Measurements from ENCODE around the gene AKR1A1. TPM values are rescaled to one million over a fixed set of nuclear protein-coding genes. Genes with fewer than 3 reads are reported as not detected.

The AKR1A1 gene
- total RNA-seq (10 to 100 TPM; 74.8 to 78.0 TPM), polyA plus RNA-seq (10 to 100 TPM; 82.8 to 96.3 (median 85.5) TPM), total RNA-seq (24.6 to 155 (median 53.4) reads per million in 6 experiments)

DNA sequence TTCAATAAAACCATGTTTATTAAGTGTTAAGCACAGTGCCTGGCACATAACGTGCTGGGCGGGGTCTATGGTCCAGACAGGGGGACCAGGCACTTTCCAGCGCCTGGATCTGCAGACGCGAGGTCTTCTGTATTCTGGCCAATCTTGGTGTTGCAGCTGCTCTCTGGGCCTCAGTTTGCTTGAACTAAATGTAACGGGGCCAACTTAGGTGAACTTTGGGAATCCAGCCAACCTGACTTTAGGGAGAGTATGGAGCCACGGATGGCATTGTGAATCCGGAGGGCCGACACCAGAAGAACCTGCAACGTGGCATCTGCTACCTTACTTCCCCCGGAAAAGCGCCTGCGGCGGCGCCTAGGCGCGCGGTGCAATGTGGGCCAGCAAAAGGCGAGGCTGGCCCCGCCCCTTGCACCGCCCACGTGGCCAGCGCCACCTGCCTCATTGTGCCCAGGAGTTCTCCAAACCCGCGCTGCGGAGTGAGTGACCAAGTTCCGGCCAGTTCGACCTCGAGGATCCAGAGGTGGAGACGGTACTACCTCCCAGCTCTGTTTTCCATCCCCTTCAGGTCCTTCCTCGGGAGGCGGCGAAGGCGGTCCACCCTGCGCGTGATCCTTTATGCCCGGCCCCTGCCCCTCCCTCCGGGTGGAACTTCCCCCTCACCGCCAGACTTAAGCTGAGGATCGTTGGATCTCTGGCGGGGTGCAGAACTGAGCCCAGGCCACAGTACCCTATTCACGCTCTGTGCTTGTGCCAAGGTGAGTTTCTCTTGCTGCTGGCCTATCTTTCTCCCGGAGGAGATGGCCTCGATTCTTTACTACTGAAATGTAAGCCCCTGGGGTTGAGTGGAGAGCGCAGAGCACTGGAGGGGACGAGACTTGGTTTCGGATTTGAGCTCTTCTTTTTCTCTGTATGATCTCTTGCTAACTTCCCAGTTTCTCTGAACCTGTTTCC, at the start of gene AKR1A1:
Gene AKR1A1 (plus strand): TSS at position 426 of the 951 bp plus-strand sequence. CDS start 10,969 bp downstream, outside the sequence.
- ATAC-seq, result peak; percentile 93 to 95
- peak; percentile 77 to 92 (median 83) for DNase-seq
- H3K4me3 Mint-ChIP-seq, result peak within 1 kb of the TSS; percentile 95 to 98 (median 96)
- POLR2A ChIA-PET, result interaction anchor here (0.6 to 2.8 kb wide), 16 partner anchors 8 to 696 kb away, joined by 3 to 44 read pairs (median 4); partner anchors contain the start of genes CCDC163, GPBP1L1, HECTD3 and MMACHC
- no peaks in the 10 kb centered on the region for H3K27me3 Mint-ChIP-seq
- H3K27ac Mint-ChIP-seq, result peak within 1 kb of the TSS; percentile 87 to 99 (median 96)
- H3K36me3 Mint-ChIP-seq, result peaks cover 0 to 12% (median 0%) of the 10 kb centered on the region in 3 donors
- H3K9me3 Mint-ChIP-seq, result peaks cover 0 to 2% (median 0%) of the 10 kb centered on the region in 9 donors
- H3K4me1 Mint-ChIP-seq, result peaks cover 8 to 29% (median 25%) of the 10 kb centered on the region in 4 donors

- H3K27me3 Mint-ChIP-seq, result no peaks in the 10 kb centered on the region
- H3K4me3 Mint-ChIP-seq, result peak overlapping the region in 8 of 10 donors; percentile 30 to 96 (median 86)
- no peaks in the 10 kb centered on the region for H3K9me3 Mint-ChIP-seq
- POLR2A ChIA-PET, result interaction anchor here (0.6 to 4.2 kb wide), 9 partner anchors 8 to 516 kb away, joined by 3 to 40 read pairs (median 15); partner anchors contain the start of genes EIF2B3, MUTYH, NASP and PRDX1
- H3K27ac Mint-ChIP-seq, result peak overlapping the region in 5 of 10 donors; percentile 3 to 50 (median 16)
- peaks cover 25 to 40% (median 36%) of the 10 kb centered on the region in 4 donors for H3K4me1 Mint-ChIP-seq
- peaks cover 0 to 3% (median 2%) of the 10 kb centered on the region in 3 donors for H3K36me3 Mint-ChIP-seq
- DNase-seq (no peak), ATAC-seq (no peak)
Measured at GRCh38 chr1:45501505-45501859, 49.1 kb upstream of the AKR1A1 start.

DNA sequence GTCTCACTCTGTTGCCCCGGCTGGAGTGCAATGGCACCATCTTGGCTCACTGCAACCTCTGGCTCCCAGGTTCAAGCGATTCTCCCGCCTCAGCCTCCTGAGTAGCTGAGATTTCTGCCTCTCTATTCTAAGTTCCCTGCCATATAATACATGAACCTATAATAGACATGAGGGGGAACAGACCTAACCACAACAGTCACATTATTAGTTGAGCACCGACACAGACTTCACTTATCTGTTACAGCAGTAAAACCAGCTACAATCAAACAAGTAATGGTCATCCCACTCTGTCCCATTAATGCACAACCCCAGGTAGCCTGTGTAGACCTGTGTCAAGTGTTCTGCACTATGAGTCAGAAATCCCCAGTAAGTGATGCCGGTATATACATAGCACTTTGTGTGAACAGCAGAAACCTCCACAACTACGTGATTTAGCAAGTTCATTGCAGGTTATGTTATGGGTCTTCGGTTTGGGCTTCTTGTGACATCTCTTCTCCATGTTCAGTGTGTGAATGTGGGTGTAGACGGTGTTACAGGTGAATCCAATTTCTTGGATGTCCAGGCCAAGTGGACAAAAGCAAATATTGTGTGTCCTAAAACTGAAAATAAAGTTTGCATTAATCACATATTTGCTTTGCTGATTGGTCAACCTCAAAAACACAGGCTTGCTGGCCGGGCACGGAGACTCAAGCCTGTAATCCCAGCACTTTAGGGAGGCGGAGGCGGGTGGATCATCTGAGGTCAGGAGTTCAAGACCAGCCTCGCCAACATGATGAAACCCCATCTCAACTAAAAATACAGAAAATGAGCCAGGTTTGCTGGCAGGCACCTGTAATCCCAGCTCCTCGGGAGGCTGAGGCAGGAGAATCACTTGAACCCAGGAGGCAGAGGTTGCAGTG, 46.9 kb upstream of the AKR1A1 start:
- peaks cover 25 to 36% (median 33%) of the 10 kb centered on the region in 4 donors for H3K4me1 Mint-ChIP-seq
- H3K36me3 Mint-ChIP-seq, result peaks cover 0 to 9% (median 1%) of the 10 kb centered on the region in 3 donors
- peak overlapping the region in 5 of 10 donors; percentile 7 to 63 (median 15) for H3K27ac Mint-ChIP-seq
- ATAC-seq (no peak), DNase-seq (no peak)
- H3K4me3 Mint-ChIP-seq, result no peak overlapping the region
- POLR2A ChIA-PET, result interaction anchor here (0.7 to 3.3 kb wide), 2 partner anchors 17 to 360 kb away, joined by 5 to 18 read pairs; partner anchors contain the start of gene PRDX1
- no peaks in the 10 kb centered on the region for H3K27me3 Mint-ChIP-seq
- no peaks in the 10 kb centered on the region for H3K9me3 Mint-ChIP-seq

- Mint-ChIP-seq H3K36me3 (peaks cover 0 to 40% (median 3%) of the 10 kb centered on the region in 3 donors), H3K4me3 (no peak overlapping the region), H3K9me3 (no peaks in the 10 kb centered on the region), H3K27me3 (no peaks in the 10 kb centered on the region), H3K27ac (peak overlapping the region in 1 of 10 donors; percentile 28), H3K4me1 (peaks cover 0 to 6% (median 1%) of the 10 kb centered on the region in 4 donors)
- POLR2A ChIA-PET, result interaction anchor here (1.3 to 1.9 kb wide), 3 partner anchors 8 to 168 kb away, joined by 3 to 4 read pairs (median 3); no protein-coding TSS in a partner anchor
- ATAC-seq, result no peak
- no peak for DNase-seq
Measured at GRCh38 chr1:45507195-45507594, 43.4 kb upstream of the AKR1A1 start.

DNA sequence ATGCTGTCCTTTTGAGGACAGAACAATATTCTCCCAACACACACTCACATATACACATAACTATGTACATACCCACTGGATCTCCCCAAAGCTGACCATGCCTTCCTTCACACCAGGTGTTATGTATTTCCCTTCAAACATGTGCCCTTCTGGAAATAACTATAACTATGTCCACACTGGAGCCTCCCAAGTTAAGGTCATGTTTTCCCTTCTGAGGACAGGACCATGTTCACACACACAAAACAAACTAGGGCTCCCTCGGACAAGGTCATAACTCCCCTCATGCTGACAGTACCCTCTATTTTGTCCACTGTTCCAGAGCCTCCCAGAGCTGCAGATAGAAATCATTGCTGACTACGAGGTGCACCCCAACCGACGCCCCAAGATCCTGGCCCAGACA, 42.7 kb upstream of the AKR1A1 start:
- no peak for ATAC-seq
- H3K4me1 Mint-ChIP-seq, result peaks cover 0 to 3% (median under 1%) of the 10 kb centered on the region in 4 donors
- peak overlapping the region in 5 of 10 donors; percentile 6 to 77 (median 41) for H3K27ac Mint-ChIP-seq
- H3K4me3 Mint-ChIP-seq, result no peak overlapping the region
- peaks cover 0 to 43% (median 3%) of the 10 kb centered on the region in 3 donors for H3K36me3 Mint-ChIP-seq
- POLR2A ChIA-PET, result interaction anchor here (1.3 to 1.5 kb wide), 2 partner anchors 9 to 168 kb away, joined by 3 read pairs; no protein-coding TSS in a partner anchor
- no peak for DNase-seq
- H3K27me3 Mint-ChIP-seq, result no peaks in the 10 kb centered on the region
- H3K9me3 Mint-ChIP-seq, result no peaks in the 10 kb centered on the region

- POLR2A ChIA-PET, result interaction anchor here (1.3 to 1.5 kb wide), 2 partner anchors 10 to 169 kb away, joined by 3 read pairs; no protein-coding TSS in a partner anchor
- H3K27ac Mint-ChIP-seq, result peak overlapping the region in 5 of 10 donors; percentile 6 to 77 (median 66)
- DNase-seq, result no peak
- peak in 1 of 2 donors; percentile 31 for ATAC-seq
- H3K4me3 Mint-ChIP-seq, result no peak overlapping the region
- H3K4me1 Mint-ChIP-seq, result peaks cover 0 to 2% (median under 1%) of the 10 kb centered on the region in 4 donors
- peaks cover 0 to 49% (median 3%) of the 10 kb centered on the region in 3 donors for H3K36me3 Mint-ChIP-seq
- no peaks in the 10 kb centered on the region for H3K27me3 Mint-ChIP-seq
- no peaks in the 10 kb centered on the region for H3K9me3 Mint-ChIP-seq
Measured at GRCh38 chr1:45508295-45509151, 42.1 kb upstream of the AKR1A1 start.

- H3K4me3 Mint-ChIP-seq, result no peak overlapping the region
- peaks cover 0 to 67% (median 5%) of the 10 kb centered on the region in 3 donors for H3K36me3 Mint-ChIP-seq
- no peaks in the 10 kb centered on the region for H3K27me3 Mint-ChIP-seq
- H3K4me1 Mint-ChIP-seq, result peaks cover 0 to 4% (median 0%) of the 10 kb centered on the region in 4 donors
- no peak for DNase-seq
- H3K9me3 Mint-ChIP-seq, result no peaks in the 10 kb centered on the region
- ATAC-seq, result no peak
- POLR2A ChIA-PET, result interaction anchor here (1.3 to 2.0 kb wide), 3 partner anchors 11 to 59 kb away, joined by 3 to 5 read pairs (median 4); partner anchors contain the start of gene PRDX1
- peak overlapping the region in 6 of 10 donors; percentile 12 to 61 (median 30) for H3K27ac Mint-ChIP-seq
Measured at GRCh38 chr1:45510036-45510971, 40.3 kb upstream of the AKR1A1 start.

DNA sequence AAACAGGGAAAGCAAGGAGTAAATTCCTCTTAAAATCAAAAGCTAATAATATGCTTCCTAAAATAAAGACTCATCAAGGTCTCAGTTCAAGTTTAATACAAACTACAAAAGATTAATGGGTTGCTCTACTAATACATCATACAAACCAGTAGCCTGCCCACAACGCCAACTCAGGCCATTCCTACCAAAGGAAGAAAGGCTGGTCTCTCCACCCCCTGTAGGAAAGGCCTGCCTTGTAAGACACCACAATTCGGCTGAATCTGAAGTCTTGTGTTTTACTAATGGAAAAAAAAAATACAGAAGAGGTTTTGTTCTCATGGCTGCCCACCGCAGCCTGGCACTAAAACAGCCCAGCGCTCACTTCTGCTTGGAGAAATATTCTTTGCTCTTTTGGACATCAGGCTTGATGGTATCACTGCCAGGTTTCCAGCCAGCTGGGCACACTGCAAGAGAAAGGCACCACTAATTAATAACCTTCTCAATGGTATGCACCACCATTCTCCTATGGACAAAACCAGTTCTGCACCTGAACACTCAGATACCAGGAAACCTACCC, 39.6 kb upstream of the AKR1A1 start:
- DNase-seq (no peak), ATAC-seq (no peak)
- Mint-ChIP-seq H3K4me1 (peaks cover 0 to 4% (median 0%) of the 10 kb centered on the region in 4 donors), H3K27me3 (no peaks in the 10 kb centered on the region), H3K9me3 (no peaks in the 10 kb centered on the region), H3K4me3 (no peak overlapping the region), H3K36me3 (peaks cover 0 to 74% (median 9%) of the 10 kb centered on the region in 3 donors), H3K27ac (peak overlapping the region in 3 of 10 donors; percentile 2 to 16 (median 5))
- POLR2A ChIA-PET, result interaction anchor here (1.3 to 2.1 kb wide), 4 partner anchors 10 to 59 kb away, joined by 3 to 15 read pairs (median 4); partner anchors contain the start of genes CCDC163, MMACHC and PRDX1

DNA sequence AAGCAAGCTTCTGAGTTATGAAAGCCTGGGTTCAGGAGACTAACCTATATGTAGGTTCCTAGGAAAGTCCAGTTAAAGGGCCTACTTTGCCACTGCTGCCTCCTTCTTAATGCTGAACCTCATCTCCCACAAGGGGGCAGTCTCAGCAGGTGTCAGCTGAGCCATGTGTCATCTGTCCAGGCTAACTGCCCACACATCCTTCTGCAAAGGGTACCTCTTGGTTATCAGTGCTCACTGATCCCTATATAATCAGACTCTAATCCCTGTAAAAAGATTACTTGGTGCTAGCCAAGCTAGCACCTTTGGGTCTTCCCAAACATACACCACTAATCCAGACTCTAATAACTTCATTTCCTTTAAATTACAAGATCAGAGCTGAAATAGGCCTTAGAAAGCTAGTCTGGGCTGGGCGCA, 38.0 kb upstream of the AKR1A1 start:
- H3K9me3 Mint-ChIP-seq, result no peaks in the 10 kb centered on the region

More for the DNA sequence above, 38.0 kb upstream of the AKR1A1 start:
- Mint-ChIP-seq H3K36me3 (peaks cover 0 to 90% (median 11%) of the 10 kb centered on the region in 3 donors), H3K4me1 (peaks cover 0 to 4% (median 1%) of the 10 kb centered on the region in 4 donors), H3K27ac (peak overlapping the region in 7 of 10 donors; percentile 2 to 73 (median 27)), H3K4me3 (no peak overlapping the region), H3K27me3 (no peaks in the 10 kb centered on the region)
- DNase-seq (peak; percentile 24 to 78 (median 46)), ATAC-seq (peak; percentile 52 to 76)
- POLR2A ChIA-PET, result interaction anchor here (0.6 to 2.1 kb wide), 6 partner anchors 9 to 1867 kb away, joined by 3 to 15 read pairs (median 4); partner anchors contain the start of genes AKR1A1, CCDC163, MMACHC and PRDX1

Data from naive thymus-derived CD8-positive, alpha-beta T cell (primary cell).